ENCODE results near the gene PPP1R7. TPM values are rescaled to one million over a fixed set of nuclear protein-coding genes. Genes with fewer than 3 reads are reported as not detected.
A peak's percentile ranks its signal among the peaks of the same experiment; 100 is the strongest.

Gene PPP1R7
- total RNA-seq, 3 donors from 2014 or later = 59.3 to 68.9 (median 61.9) TPM

GRCh38 chr2:241214209-241214608, 63.9 kb downstream of the PPP1R7 start:
- H3K36me3 ChIP-seq (ENCODE audit: low read depth) = no peaks in the 10 kb centered on the region
- no peaks in the 10 kb centered on the region for H3K9me3 ChIP-seq
- no peak for DNase-seq
- H3K4me1 ChIP-seq (ENCODE audit: low read depth) = peaks cover 12% of the 10 kb centered on the region
- TF ChIP-seq CTCF (IDR thresholded peaks at IDR 0.05) = no peak
- H3K4me3 ChIP-seq = no peak overlapping the region
- ATAC-seq = no peak
- intact Hi-C loops (cut with DNase I, micrococcal nuclease) = no loop called here

DNA sequence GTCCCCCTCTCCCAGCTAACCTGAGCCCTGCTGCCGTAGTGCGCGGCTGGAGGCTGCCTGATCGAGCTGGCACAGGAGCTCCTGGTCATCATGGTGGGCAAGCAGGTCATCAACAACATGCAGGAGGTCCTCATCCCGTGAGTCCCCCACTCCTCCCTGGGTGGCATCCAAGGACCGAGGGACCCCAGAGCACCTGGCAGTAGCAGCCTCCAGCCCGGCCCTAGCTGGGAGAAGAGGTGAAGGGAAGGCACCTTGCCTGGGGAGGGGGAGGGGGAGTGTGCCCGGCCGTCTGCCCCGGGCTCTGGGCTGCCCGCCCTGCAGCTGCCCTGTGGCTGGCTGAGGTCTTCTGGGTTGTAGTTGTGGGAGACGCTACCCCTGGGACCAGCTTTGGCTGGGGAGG, 64.5 kb downstream of the PPP1R7 start:
- no peak overlapping the region for H3K4me3 ChIP-seq
- intact Hi-C loops (cut with DNase I, micrococcal nuclease) = no loop called here
- peaks cover 12% of the 10 kb centered on the region for H3K4me1 ChIP-seq (ENCODE audit: low read depth)
- ATAC-seq = no peak
- H3K9me3 ChIP-seq = no peaks in the 10 kb centered on the region
- TF ChIP-seq CTCF (IDR thresholded peaks at IDR 0.05) = no peak
- DNase-seq = no peak
- H3K36me3 ChIP-seq (ENCODE audit: low read depth) = no peaks in the 10 kb centered on the region

DNA sequence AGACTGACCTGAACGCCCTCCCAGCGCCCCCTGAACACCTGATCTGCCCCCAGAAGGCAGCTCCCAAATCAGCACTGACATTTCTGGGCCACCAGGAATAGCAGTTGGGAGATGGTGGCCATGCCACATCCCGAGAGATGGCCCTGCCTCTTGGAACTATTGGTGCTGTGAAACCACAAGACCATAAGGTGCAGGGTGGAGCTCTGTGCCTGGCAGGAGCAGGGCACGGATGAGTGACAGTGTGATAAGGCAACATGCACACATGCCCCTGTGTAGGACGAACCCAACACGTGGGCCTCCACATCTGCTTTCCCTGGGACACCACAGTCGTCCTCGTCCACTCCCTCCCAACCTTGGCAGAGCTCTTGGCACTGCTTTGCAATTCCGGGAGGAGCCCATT, 65.2 kb downstream of the PPP1R7 start:
- TF ChIP-seq CTCF (IDR thresholded peaks at IDR 0.05) = no peak
- intact Hi-C loops (cut with DNase I, micrococcal nuclease) = no loop called here
- no peak for DNase-seq

DNA sequence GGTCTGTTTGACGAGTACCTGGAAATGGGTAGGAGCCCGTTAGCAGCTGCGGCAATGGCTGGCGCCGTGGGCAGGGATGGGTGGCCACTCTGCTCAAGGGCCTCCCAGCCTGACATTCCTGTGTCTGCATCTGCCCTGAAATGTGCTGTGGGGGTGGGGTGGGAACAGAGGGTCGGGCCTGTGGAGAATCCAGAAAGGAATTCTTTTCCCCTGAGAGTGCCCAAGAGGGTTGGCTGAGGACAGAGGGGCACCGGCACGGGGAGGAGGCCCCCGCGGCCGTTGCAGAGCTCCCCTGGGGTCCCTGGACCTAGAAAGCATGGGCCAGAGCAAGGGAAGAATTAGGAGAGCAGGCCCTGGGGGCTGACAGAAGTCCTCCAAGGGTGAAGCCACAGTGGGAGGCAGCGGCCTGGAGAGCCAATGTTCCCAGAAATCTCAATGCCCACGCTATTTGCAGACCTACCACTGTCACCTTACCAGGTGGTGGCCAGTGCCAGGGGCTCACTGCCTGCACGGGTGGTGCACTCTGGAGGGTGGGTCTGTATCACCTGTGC, 66.0 kb downstream of the PPP1R7 start:
- intact Hi-C loops (cut with DNase I, micrococcal nuclease) = no loop called here
- TF ChIP-seq CTCF (IDR thresholded peaks at IDR 0.05) = no peak
- DNase-seq = no peak
- Histone ChIP-seq H3K36me3 (ENCODE audit: low read depth) (no peaks in the 10 kb centered on the region), H3K9me3 (no peaks in the 10 kb centered on the region), H3K4me3 (no peak overlapping the region), H3K4me1 (ENCODE audit: low read depth) (peaks cover 12% of the 10 kb centered on the region)
- ATAC-seq = no peak

More for the DNA sequence above, 65.2 kb downstream of the PPP1R7 start:
- ATAC-seq = peak; percentile 9
- no peak overlapping the region for H3K4me3 ChIP-seq
- H3K4me1 ChIP-seq (ENCODE audit: low read depth) = peaks cover 12% of the 10 kb centered on the region
- H3K9me3 ChIP-seq = no peaks in the 10 kb centered on the region
- H3K36me3 ChIP-seq (ENCODE audit: low read depth) = no peaks in the 10 kb centered on the region

DNA sequence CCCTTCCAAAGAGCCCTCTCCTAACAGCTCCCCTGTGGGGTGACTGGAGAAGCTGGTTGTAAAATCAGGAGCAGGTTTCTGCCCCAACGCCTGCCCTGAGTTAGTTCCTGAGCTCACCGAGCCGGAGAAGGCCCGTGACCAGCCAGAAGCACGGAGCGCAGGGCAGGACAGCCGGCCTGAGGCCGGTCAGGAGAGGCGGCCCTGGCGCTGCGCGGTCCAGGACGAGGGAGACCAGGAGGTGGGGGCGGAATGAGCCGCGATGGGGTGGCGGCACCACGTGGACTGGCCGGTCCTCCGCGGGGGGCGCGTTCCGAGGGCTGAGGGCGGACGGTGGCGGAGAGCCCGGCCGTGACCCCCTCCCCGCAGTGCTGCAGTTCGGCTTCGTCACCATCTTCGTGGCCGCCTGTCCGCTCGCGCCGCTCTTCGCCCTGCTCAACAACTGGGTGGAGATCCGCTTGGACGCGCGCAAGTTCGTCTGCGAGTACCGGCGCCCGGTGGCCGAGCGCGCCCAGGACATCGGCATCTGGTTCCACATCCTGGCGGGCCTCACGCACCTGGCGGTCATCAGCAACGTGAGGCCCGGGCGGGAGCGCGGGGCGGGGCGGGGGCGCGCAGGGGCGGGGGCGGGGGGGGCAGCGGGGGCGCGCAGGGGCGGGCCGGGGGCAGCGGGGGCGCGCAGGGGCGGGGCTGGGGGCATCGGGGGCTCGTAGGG, 67.2 kb downstream of the PPP1R7 start:
- ATAC-seq (peak; percentile 79), DNase-seq (peak; percentile 66 to 82 (median 74))
- no peak for TF ChIP-seq CTCF (IDR thresholded peaks at IDR 0.05)
- H3K36me3 ChIP-seq (ENCODE audit: low read depth) = no peaks in the 10 kb centered on the region
- H3K4me3 ChIP-seq = no peak overlapping the region
- H3K9me3 ChIP-seq = no peaks in the 10 kb centered on the region
- H3K4me1 ChIP-seq (ENCODE audit: low read depth) = peaks cover 12% of the 10 kb centered on the region
- intact Hi-C loops (cut with DNase I, micrococcal nuclease) = no loop called here
